ENCODE results near the gene PCDHGA2. TPM values are rescaled to one million over a fixed set of nuclear protein-coding genes. Genes with fewer than 3 reads are reported as not detected.

Gene PCDHGA2
- total and polyA plus RNA-seq, 9 of the 15 experiments (the other 6 are each of a cell fraction or from before 2014, with no cell fraction given): 0.07 to 0.27 (median 0.15) TPM; not detected in 2

- TF ChIP-seq THRB (CRISPR knock-in tag; conservative IDR thresholded peaks at IDR 0.05): no peak
Observed at GRCh38 chr5:141343953-141344463, 5.4 kb downstream of the PCDHGA2 start (continued).

GRCh38 chr5:141345327-141345726 lies 6.8 kb downstream of the PCDHGA2 start:
- Histone ChIP-seq H3K4me3 (no peak overlapping the region), H3K79me2 (ENCODE audit: control insufficient read depth, insufficient read depth, low read length) (no peaks in the 10 kb centered on the region), H3K9ac (ENCODE audit: insufficient read depth in 1 of 2, low read depth in 2 of 2, low read length in 2 of 2) (no peak overlapping the region), H3K36me3 (ENCODE audit: control insufficient read depth, insufficient read depth, low read length) (no peaks in the 10 kb centered on the region), H3K9me1 (ENCODE audit: control insufficient read depth, insufficient read depth, low read length) (no peaks in the 10 kb centered on the region), H4K20me1 (replicated peaks; ENCODE audit: control insufficient read depth, insufficient read depth, low read length) (no peaks in the 10 kb centered on the region), H3K4me1 (replicated peaks in 1 of 2; ENCODE audit: control insufficient read depth in 2 of 2, insufficient read depth in 2 of 2, low read length in 2 of 2) (peaks cover 0 to 4% of the 10 kb centered on the region in 2 experiments; a peak in 2 of 5 replicates), H2AFZ (ENCODE audit: low read depth, low read length) (no peak overlapping the region), H3K27ac (ENCODE audit: extremely low read depth, low read depth, low read length) (no peak overlapping the region), H3K27me3 (ENCODE audit: control insufficient read depth in 2 of 2, insufficient read depth in 2 of 2, low read length in 2 of 2) (peaks cover 1 to 8% of the 10 kb centered on the region in 2 experiments; a peak in 4 of 5 replicates), H3K4me2 (ENCODE audit: insufficient read depth, low read length) (no peak overlapping the region), H3K9me3 (replicated peaks; ENCODE audit: control insufficient read depth, insufficient read depth, low read depth, low read length) (no peaks in the 10 kb centered on the region)
- FAIRE-seq (no peak), ATAC-seq (no peak), DNase-seq (ENCODE audit: extremely low read depth in 1 of 4, low spot score in 3 of 4) (no peak)
- ChIA-PET POLR2A (no interaction called here), CTCF (ENCODE audit: low intra/inter-chr PET ratio) (interaction anchor here (2.0 kb wide), 1 partner anchor 180 kb away, joined by 4 read pairs; no protein-coding TSS in a partner anchor)
- BruUV-seq (replicated peaks): no TSS peak
- WGBS (ENCODE audit: insufficient coverage, low coverage, missing lambda C conversion rate): 31% methylated on average over 11 of the region's 20 CpGs
- intact Hi-C loops (cut with micrococcal nuclease): no loop called here
- in situ Hi-C loops (cut with MboI): no loop called here
- TF ChIP-seq L3MBTL2 (IDR thresholded peaks at IDR 0.05) (no peak), UBTF (IDR thresholded peaks at IDR 0.05; ENCODE audit: borderline replicate concordance in 1 of 2, low read depth in 2 of 2, low read length in 2 of 2) (no peak), POLR3A (IDR thresholded peaks at IDR 0.05; ENCODE audit: borderline replicate concordance, extremely low read depth, insufficient read depth, insufficient read length) (no peak), BMI1 (IDR thresholded peaks at IDR 0.05; ENCODE audit: low read length) (no peak), MTA3 (IDR thresholded peaks at IDR 0.05; ENCODE audit: borderline replicate concordance) (no peak), NEUROD1 (IDR thresholded peaks at IDR 0.05; ENCODE audit: borderline replicate concordance, low read depth, low read length, partially characterized antibody) (no peak), ELF2 (CRISPR knock-in tag; IDR thresholded peaks at IDR 0.05) (no peak), WHSC1 (IDR thresholded peaks at IDR 0.05; ENCODE audit: low read length) (no peak), YY1 (IDR thresholded peaks at IDR 0.05; ENCODE audit: borderline replicate concordance in 1 of 3, control insufficient read depth in 1 of 3, extremely low read depth in 1 of 3, insufficient read depth in 3 of 3, insufficient read length in 1 of 3, insufficient replicate concordance in 2 of 3, low read depth in 1 of 3, low read length in 2 of 3) (no peak), RBFOX2 (IDR thresholded peaks at IDR 0.05; ENCODE audit: low read depth, low read length) (no peak), GABPB2 (CRISPR knock-in tag; conservative IDR thresholded peaks at IDR 0.05) (no peak), PML (IDR thresholded peaks at IDR 0.05; ENCODE audit: low read length) (no peak), ZBTB7A (IDR thresholded peaks at IDR 0.05; ENCODE audit: borderline replicate concordance, control insufficient read depth, low read depth, low read length) (no peak), RBM15 (IDR thresholded peaks at IDR 0.05; ENCODE audit: insufficient read depth, low read length) (no peak), TCF15 (CRISPR knock-in tag; IDR thresholded peaks at IDR 0.05) (no peak), SNAPC5 (CRISPR knock-in tag; IDR thresholded peaks at IDR 0.05) (no peak)
